Caco-2 (cell line): Measurements from ENCODE around the gene YES1. TPM values are rescaled to one million over a fixed set of nuclear protein-coding genes. Genes with fewer than 3 reads are reported as not detected.

Experiments
- BruUV-seq: library from RNA; stranded (reverse); fragments of 400-500 nt; replicated peaks from 2 replicates; lab custom pipeline; 2021; lab: Mats Ljungman, UMichigan
- CTCF ChIA-PET: fragments of 300-600 bp; sonication (Branson Sonifier 250); formaldehyde crosslinking; loops from one replicate; lab custom pipeline; 2022; ENCODE audit warnings: antibody characterized with exemption; lab: Charles Lee
- POLR2A ChIA-PET: fragments of 300-600 bp; sonication (Branson Sonifier 250); formaldehyde crosslinking; loops from one replicate; lab custom pipeline; 2022; ENCODE audit warnings: antibody characterized with exemption; lab: Charles Lee
- DNase-seq, 2 experiments: peaks; one replicate each; pipeline versions ENCODE4 v3.0.0 to v3.0.0-alpha.2; 2020 to 2022
- H3K27me3 ChIP-seq: replicated peaks from 2 replicates; pipeline ENCODE4 v1.6.0; 2011; ENCODE audit warnings: low read length; ENCODE audit not compliant: control insufficient read depth, insufficient read depth
- H3K36me3 ChIP-seq: 2 replicates; pipeline ENCODE4 v1.5.1; 2011; ENCODE audit warnings: low read length; ENCODE audit not compliant: control insufficient read depth, insufficient read depth
- H3K4me1 ChIP-seq: fragments of 250-450 bp; sonication (Bioruptor Pico); 2 replicates; pipeline ENCODE4 v1.5.1; 2020; ENCODE audit warnings: mild to moderate bottlenecking
- H3K4me3 ChIP-seq: 2 replicates; pipeline ENCODE4 v1.5.1; 2011; ENCODE audit warnings: low read depth, mild to moderate bottlenecking, control low read depth, low read length
- H3K9me3 ChIP-seq: fragments of 250-450 bp; sonication (Bioruptor Pico); 2 replicates; pipeline ENCODE4 v1.5.1; 2020; ENCODE audit warnings: mild to moderate bottlenecking, moderate library complexity
- H3K27ac Mint-ChIP-seq: one replicate; pipeline ENCODE4 v1.8.0; 2022; ENCODE audit warnings: mixed read lengths; ENCODE audit not compliant: unreplicated experiment
- H3K27me3 Mint-ChIP-seq: one replicate; pipeline ENCODE4 v1.8.0; 2022; ENCODE audit warnings: mixed read lengths; ENCODE audit not compliant: insufficient read depth, unreplicated experiment
- H3K36me3 Mint-ChIP-seq: one replicate; pipeline ENCODE4 v1.8.0; 2022; ENCODE audit warnings: mild to moderate bottlenecking, mixed read lengths; ENCODE audit not compliant: insufficient read depth, unreplicated experiment
- H3K4me1 Mint-ChIP-seq: one replicate; pipeline ENCODE4 v1.8.0; 2022; ENCODE audit warnings: low read depth, mixed read lengths; ENCODE audit not compliant: unreplicated experiment
- H3K4me3 Mint-ChIP-seq: one replicate; pipeline ENCODE4 v1.8.0; 2022; ENCODE audit warnings: mild to moderate bottlenecking, moderate library complexity, mixed read lengths; ENCODE audit not compliant: unreplicated experiment
- H3K9me3 Mint-ChIP-seq: one replicate; pipeline ENCODE4 v1.8.0; 2022; ENCODE audit warnings: mixed read lengths; ENCODE audit not compliant: unreplicated experiment
- CTCF ChIP-seq, 2 experiments: fragments of 200-600 bp in 1 of 2; IDR thresholded peaks; 1 replicate in 1 of 2; 2 replicates in 1 of 2; pipeline versions ENCODE4 v1.5.1 to v1.8.0; 2011 to 2022; ENCODE audit warnings: antibody characterized with exemption in 1 of 2, control low read depth in 1 of 2, inconsistent platforms in 1 of 2, low read depth in 1 of 2, low read length in 1 of 2, mild to moderate bottlenecking in 1 of 2, moderate library complexity in 1 of 2; ENCODE audit not compliant: insufficient read depth in 1 of 2, severe bottlenecking in 1 of 2, unreplicated experiment in 1 of 2
- intact Hi-C: fragments of 100-400 bp; cut with micrococcal nuclease; formaldehyde crosslinking; loops from one replicate; pipeline ENCODE4 v1.10.0; 2022; ENCODE audit not compliant: unreplicated experiment
- total RNA-seq: library from RNA; stranded (reverse); gene quantifications from 2 replicates; pipeline ENCODE4 v1.2.3, GENCODE V29; 2022

The YES1 gene
- total RNA-seq, 1 experiment from 2014 or later: 95.0 TPM

GRCh38 chr18:755506-755905 is 56.5 kb downstream of the YES1 start:
- Mint-ChIP-seq H3K27me3 (no peaks in the 10 kb centered on the region), H3K9me3 (no peaks in the 10 kb centered on the region), H3K4me3 (no peak overlapping the region), H3K27ac (no peak overlapping the region), H3K4me1 (peaks cover 4% of the 10 kb centered on the region), H3K36me3 (peaks cover 4% of the 10 kb centered on the region)
- intact Hi-C loops: no loop called here
- DNase-seq: no peak
- no peak for TF ChIP-seq CTCF (IDR thresholded peaks at IDR 0.05; ENCODE audit: insufficient read depth in 1 of 2, low read depth in 1 of 2, low read length in 1 of 2, severe bottlenecking in 1 of 2, unreplicated experiment in 1 of 2)
- H3K36me3 ChIP-seq: peaks cover 1% of the 10 kb centered on the region; the same call in 1 of the 2 replicates
- BruUV-seq: no TSS peak
- H3K4me1 ChIP-seq: peaks cover 4% of the 10 kb centered on the region; the same call in 1 of the 2 replicates
- H3K4me3 ChIP-seq: no peak overlapping the region
- H3K9me3 ChIP-seq: no peaks in the 10 kb centered on the region
- CTCF ChIA-PET: interaction anchor here (0.7 kb wide), 1 partner anchor 43 kb away, joined by 3 read pairs; the partner anchor contains the start of gene ENOSF1
- POLR2A ChIA-PET: no interaction called here
- H3K27me3 ChIP-seq: no peaks in the 10 kb centered on the region

GRCh38 chr18:754656-755055 is 57.4 kb downstream of the YES1 start:
- H3K27me3 Mint-ChIP-seq: no peaks in the 10 kb centered on the region
- H3K9me3 Mint-ChIP-seq: no peaks in the 10 kb centered on the region
- no TSS peak for BruUV-seq
- Histone ChIP-seq H3K9me3 (no peaks in the 10 kb centered on the region), H3K27me3 (no peaks in the 10 kb centered on the region), H3K4me3 (no peak overlapping the region), H3K36me3 (peaks cover 1% of the 10 kb centered on the region; the same call in 1 of the 2 replicates), H3K4me1 (peaks cover 9% of the 10 kb centered on the region)
- no peak for DNase-seq
- no peak for TF ChIP-seq CTCF (IDR thresholded peaks at IDR 0.05; ENCODE audit: insufficient read depth in 1 of 2, low read depth in 1 of 2, low read length in 1 of 2, severe bottlenecking in 1 of 2, unreplicated experiment in 1 of 2)
- H3K27ac Mint-ChIP-seq: no peak overlapping the region
- H3K4me1 Mint-ChIP-seq: peaks cover 8% of the 10 kb centered on the region
- ChIA-PET CTCF (no interaction called here), POLR2A (no interaction called here)
- H3K36me3 Mint-ChIP-seq: peaks cover 7% of the 10 kb centered on the region
- intact Hi-C loops: no loop called here
- H3K4me3 Mint-ChIP-seq: no peak overlapping the region

- H3K9me3 Mint-ChIP-seq: no peaks in the 10 kb centered on the region
- Histone ChIP-seq H3K4me1 (peaks cover 9% of the 10 kb centered on the region), H3K4me3 (no peak overlapping the region), H3K9me3 (no peaks in the 10 kb centered on the region; the same call in 1 of the 2 replicates), H3K36me3 (no peaks in the 10 kb centered on the region; the same call in none of the 2 replicates), H3K27me3 (no peaks in the 10 kb centered on the region)
- H3K4me1 Mint-ChIP-seq: peaks cover 8% of the 10 kb centered on the region
- TF ChIP-seq CTCF (IDR thresholded peaks at IDR 0.05; ENCODE audit: insufficient read depth in 1 of 2, low read depth in 1 of 2, low read length in 1 of 2, severe bottlenecking in 1 of 2, unreplicated experiment in 1 of 2): no peak
- no TSS peak for BruUV-seq
- ChIA-PET POLR2A (no interaction called here), CTCF (no interaction called here)
- no peaks in the 10 kb centered on the region for H3K27me3 Mint-ChIP-seq
- no peak overlapping the region for H3K27ac Mint-ChIP-seq
- intact Hi-C loops: no loop called here
- H3K36me3 Mint-ChIP-seq: peaks cover 15% of the 10 kb centered on the region
- no peak for DNase-seq
- H3K4me3 Mint-ChIP-seq: no peak overlapping the region
Observed at GRCh38 chr18:750456-750855, 61.6 kb downstream of the YES1 start.
